ENCODE results near the gene SLC6A3. TPM values are rescaled to one million over a fixed set of nuclear protein-coding genes. Genes with fewer than 3 reads are reported as not detected.

Gene SLC6A3
- total RNA-seq, 1 experiment from 2014 or later: not detected

DNA sequence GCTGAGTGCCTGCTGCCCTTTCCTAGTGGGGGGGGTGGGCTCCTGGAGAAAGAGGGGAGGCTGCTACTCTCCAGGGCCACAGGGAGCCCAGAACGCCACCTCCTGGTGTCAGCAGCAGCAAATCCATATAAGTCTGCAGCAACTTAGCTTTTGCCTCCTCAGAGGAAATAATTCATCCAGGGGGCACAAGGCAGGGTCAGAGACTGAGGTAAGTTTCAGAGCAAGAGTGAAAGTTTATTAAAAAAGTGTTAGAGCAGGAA lies 96.3 kb downstream of the SLC6A3 start:
- Mint-ChIP-seq H3K27ac (ENCODE audit: unreplicated experiment) (no peak overlapping the region), H3K36me3 (ENCODE audit: insufficient read depth, unreplicated experiment) (peaks cover 25% of the 10 kb centered on the region), H3K4me1 (ENCODE audit: low read depth, unreplicated experiment) (peaks cover 11% of the 10 kb centered on the region), H3K27me3 (ENCODE audit: unreplicated experiment) (peaks cover 55% of the 10 kb centered on the region), H3K9me3 (ENCODE audit: low read depth, unreplicated experiment) (no peaks in the 10 kb centered on the region), H3K4me3 (ENCODE audit: low read depth, unreplicated experiment) (no peak overlapping the region)
- DNase-seq: no peak
- intact Hi-C loops (cut with micrococcal nuclease; ENCODE audit: unreplicated experiment): loop anchor here (10.0 kb wide), 1 partner anchor 296 kb away; no protein-coding TSS in a partner anchor
- CTCF ChIA-PET: no interaction called here
- TF ChIP-seq, protein P1, sequence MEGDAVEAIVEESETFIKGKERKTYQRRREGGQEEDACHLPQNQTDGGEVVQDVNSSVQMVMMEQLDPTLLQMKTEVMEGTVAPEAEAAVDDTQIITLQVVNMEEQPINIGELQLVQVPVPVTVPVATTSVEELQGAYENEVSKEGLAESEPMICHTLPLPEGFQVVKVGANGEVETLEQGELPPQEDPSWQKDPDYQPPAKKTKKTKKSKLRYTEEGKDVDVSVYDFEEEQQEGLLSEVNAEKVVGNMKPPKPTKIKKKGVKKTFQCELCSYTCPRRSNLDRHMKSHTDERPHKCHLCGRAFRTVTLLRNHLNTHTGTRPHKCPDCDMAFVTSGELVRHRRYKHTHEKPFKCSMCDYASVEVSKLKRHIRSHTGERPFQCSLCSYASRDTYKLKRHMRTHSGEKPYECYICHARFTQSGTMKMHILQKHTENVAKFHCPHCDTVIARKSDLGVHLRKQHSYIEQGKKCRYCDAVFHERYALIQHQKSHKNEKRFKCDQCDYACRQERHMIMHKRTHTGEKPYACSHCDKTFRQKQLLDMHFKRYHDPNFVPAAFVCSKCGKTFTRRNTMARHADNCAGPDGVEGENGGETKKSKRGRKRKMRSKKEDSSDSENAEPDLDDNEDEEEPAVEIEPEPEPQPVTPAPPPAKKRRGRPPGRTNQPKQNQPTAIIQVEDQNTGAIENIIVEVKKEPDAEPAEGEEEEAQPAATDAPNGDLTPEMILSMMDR (IDR thresholded peaks at IDR 0.05; ENCODE audit: unreplicated experiment): no peak
- BruUV-seq (replicated peaks): no TSS peak

DNA sequence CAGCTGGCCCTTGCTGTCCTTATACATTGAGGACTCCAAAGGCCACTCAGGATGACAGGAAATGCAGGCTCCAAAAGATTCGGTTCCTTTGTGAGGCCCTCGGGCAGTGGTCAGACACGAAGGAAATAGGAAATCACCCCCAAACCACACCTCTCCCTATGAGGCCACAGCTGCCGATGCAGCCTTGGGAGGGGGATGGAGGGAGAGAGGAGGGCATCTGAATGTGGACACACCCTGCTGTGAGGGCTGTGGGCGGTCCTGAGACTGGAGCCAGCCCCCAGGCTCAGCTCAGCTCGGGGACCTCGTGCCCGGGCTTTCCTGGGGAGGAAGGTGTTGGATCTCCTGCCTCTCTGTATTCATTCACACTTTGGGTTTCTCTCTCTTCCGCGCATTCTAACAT lies 97.7 kb downstream of the SLC6A3 start:
- H3K27ac Mint-ChIP-seq (ENCODE audit: unreplicated experiment): no peak overlapping the region
- H3K36me3 Mint-ChIP-seq (ENCODE audit: insufficient read depth, unreplicated experiment): peaks cover 37% of the 10 kb centered on the region
- no TSS peak for BruUV-seq (replicated peaks)
- H3K4me3 Mint-ChIP-seq (ENCODE audit: low read depth, unreplicated experiment): no peak overlapping the region
- CTCF ChIA-PET: interaction anchor here (0.7 to 0.9 kb wide), 2 partner anchors 12 to 16 kb away, joined by 3 to 6 read pairs; no protein-coding TSS in a partner anchor
- peaks cover 42% of the 10 kb centered on the region for H3K27me3 Mint-ChIP-seq (ENCODE audit: unreplicated experiment)
- peaks cover 16% of the 10 kb centered on the region for H3K4me1 Mint-ChIP-seq (ENCODE audit: low read depth, unreplicated experiment)
- TF ChIP-seq, protein P1 (IDR thresholded peaks at IDR 0.05; ENCODE audit: unreplicated experiment): no peak
- no peak for DNase-seq
- H3K9me3 Mint-ChIP-seq (ENCODE audit: low read depth, unreplicated experiment): no peaks in the 10 kb centered on the region
- intact Hi-C loops (cut with micrococcal nuclease; ENCODE audit: unreplicated experiment): loop anchor here (10.0 kb wide), 1 partner anchor 297 kb away; no protein-coding TSS in a partner anchor

DNA sequence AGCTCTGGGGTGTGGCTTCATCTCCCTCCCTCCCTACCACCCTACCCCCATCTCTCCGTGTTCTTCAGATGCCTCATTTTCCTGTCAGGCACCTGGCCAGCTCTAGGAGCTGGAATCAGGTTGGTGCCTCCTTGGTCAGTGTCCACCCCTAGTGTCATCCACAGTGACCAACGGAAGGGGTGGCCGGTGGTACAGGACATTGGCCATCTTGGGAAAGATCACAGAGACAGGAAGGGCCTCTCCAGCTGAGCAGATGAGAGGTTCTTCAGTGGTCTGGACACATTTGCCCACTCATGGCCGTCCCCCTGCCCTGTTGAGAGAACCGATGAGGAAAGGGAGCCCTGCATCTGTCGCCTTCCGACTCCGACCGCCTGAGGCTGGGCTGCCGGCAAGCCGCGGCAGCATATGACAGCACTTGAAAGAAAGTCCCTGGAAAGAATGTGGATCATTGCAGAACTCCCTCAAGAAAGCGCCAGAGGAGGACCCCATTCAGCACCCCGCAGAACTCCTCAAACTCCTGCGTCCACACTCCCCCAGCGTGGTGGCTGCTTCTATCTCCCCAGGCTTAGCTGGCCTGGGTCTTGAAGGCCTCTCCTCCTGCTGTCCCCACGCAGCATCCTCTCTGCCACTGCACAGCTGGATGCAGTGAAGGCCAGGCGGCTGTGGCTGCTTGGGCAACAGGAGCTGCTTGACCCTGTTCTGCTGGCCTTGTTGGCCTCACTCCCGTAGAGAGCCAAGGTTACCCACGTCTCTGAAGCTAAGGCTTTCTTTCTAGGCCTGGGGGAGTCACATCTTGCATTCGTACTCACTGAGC lies 98.4 kb downstream of the SLC6A3 start:
- H3K27me3 Mint-ChIP-seq (ENCODE audit: unreplicated experiment): peaks cover 35% of the 10 kb centered on the region
- TF ChIP-seq, protein P1 (IDR thresholded peaks at IDR 0.05; ENCODE audit: unreplicated experiment): no peak
- intact Hi-C loops (cut with micrococcal nuclease; ENCODE audit: unreplicated experiment): loop anchor here (10.0 kb wide), 1 partner anchor 298 kb away; no protein-coding TSS in a partner anchor
- no TSS peak for BruUV-seq (replicated peaks)
- peaks cover 16% of the 10 kb centered on the region for H3K4me1 Mint-ChIP-seq (ENCODE audit: low read depth, unreplicated experiment)
- H3K36me3 Mint-ChIP-seq (ENCODE audit: insufficient read depth, unreplicated experiment): peaks cover 40% of the 10 kb centered on the region
- H3K27ac Mint-ChIP-seq (ENCODE audit: unreplicated experiment): no peak overlapping the region
- no peak for DNase-seq
- CTCF ChIA-PET: interaction anchor here (0.7 kb wide), 2 partner anchors 16 to 760 kb away, joined by 3 read pairs; no protein-coding TSS in a partner anchor
- H3K4me3 Mint-ChIP-seq (ENCODE audit: low read depth, unreplicated experiment): peak overlapping the region; percentile 79
- no peaks in the 10 kb centered on the region for H3K9me3 Mint-ChIP-seq (ENCODE audit: low read depth, unreplicated experiment)

DNA sequence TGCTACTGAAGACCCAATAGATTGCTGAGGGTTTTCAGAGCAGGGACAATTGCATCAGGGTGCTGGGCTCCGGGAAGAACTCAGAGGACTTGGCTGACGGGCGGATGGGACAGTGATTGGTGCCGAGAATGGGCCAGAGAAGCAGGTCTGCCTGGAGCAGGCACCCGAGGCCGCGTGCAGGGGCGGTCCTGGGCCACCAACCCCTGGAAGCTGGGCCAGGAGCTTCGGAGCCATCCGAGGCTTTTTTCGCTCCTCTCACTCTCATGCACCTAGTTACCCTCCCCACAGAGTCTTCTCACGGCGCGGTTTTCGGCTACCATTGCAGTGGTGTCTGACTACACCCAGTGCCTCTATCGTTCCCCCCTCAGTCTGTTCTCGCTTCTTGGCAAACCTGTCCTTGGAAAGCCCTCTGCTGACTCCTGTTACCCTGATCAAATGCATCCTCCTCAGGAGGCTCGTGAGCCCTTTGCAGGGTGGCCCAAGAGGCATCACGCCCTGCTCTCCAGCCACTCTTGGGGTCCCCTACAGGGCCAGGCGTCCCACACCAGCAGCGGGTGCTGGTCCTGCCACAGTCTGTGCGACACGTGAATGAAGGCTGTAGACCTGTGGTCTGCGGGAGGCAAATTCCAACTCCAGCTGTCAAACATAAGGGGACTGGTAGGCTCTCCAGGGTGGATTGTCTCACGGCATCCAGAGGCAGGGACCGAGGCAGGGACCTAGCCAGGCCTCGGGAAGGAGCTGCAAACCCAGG lies 99.2 kb downstream of the SLC6A3 start:
- no peak for DNase-seq
- Mint-ChIP-seq H3K4me1 (ENCODE audit: low read depth, unreplicated experiment) (peaks cover 16% of the 10 kb centered on the region), H3K27me3 (ENCODE audit: unreplicated experiment) (peaks cover 27% of the 10 kb centered on the region), H3K9me3 (ENCODE audit: low read depth, unreplicated experiment) (no peaks in the 10 kb centered on the region), H3K36me3 (ENCODE audit: insufficient read depth, unreplicated experiment) (peaks cover 47% of the 10 kb centered on the region), H3K27ac (ENCODE audit: unreplicated experiment) (peak overlapping the region; percentile 52), H3K4me3 (ENCODE audit: low read depth, unreplicated experiment) (peak overlapping the region; percentile 79)
- TF ChIP-seq, protein P1 (IDR thresholded peaks at IDR 0.05; ENCODE audit: unreplicated experiment): no peak
- no TSS peak for BruUV-seq (replicated peaks)
- CTCF ChIA-PET: interaction anchor here (0.7 kb wide), 1 partner anchor 759 kb away, joined by 3 read pairs; no protein-coding TSS in a partner anchor
- intact Hi-C loops (cut with micrococcal nuclease; ENCODE audit: unreplicated experiment): loop anchor here (10.0 kb wide), 1 partner anchor 299 kb away; no protein-coding TSS in a partner anchor
